NB4 (cell line): ENCODE results near the gene ANGEL1.

Experiments
- DNase-seq: peaks from one replicate; pipeline ENCODE4 v3.0.0; 2010; ENCODE audit warnings: low read depth
- H3K4me3 ChIP-seq: one replicate; pipeline ENCODE4 v1.5.1; 2011; ENCODE audit warnings: mild to moderate bottlenecking, low read depth, low read length, moderate library complexity
- MYC ChIP-seq: IDR thresholded peaks from 2 replicates; pipeline ENCODE4 v1.6.1; 2011; ENCODE audit warnings: low read depth, low read length
- POLR2A ChIP-seq: IDR thresholded peaks from 2 replicates; pipeline ENCODE4 v1.6.1; 2011; ENCODE audit warnings: mild to moderate bottlenecking; ENCODE audit not compliant: insufficient read length; ENCODE audit errors: extremely low read depth
- TF ChIP-seq, protein P1 (sequence below): IDR thresholded peaks from one replicate; pipeline ENCODE4 v1.5.1; 2012; ENCODE audit warnings: low read depth, low read length
- TF ChIP-seq, protein P2 (sequence below): IDR thresholded peaks from 2 replicates; pipeline ENCODE4 v1.6.1; 2011; ENCODE audit warnings: low read depth, low read length

The ANGEL1 gene

DNA sequence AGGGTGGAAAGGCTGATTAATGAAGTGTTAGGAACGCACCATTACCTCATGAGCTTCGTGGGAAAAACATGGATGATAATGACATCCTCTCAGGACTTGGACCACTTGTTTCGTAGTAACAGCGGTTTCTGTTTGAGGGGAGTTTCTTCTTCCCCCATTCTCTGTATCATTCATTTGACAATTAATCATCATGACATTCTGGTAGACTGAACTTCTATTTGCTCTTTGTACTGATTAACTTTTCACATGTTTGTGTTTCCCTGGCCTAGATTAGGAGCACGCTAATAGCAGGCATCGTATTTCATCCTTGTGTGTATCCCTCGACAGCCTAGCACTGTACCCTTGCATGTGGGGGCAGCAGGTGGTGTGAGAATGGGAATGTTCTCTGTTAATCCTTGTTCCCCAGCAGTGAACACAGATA lies 21.6 kb upstream of the ANGEL1 start:
- TF ChIP-seq, protein P1, sequence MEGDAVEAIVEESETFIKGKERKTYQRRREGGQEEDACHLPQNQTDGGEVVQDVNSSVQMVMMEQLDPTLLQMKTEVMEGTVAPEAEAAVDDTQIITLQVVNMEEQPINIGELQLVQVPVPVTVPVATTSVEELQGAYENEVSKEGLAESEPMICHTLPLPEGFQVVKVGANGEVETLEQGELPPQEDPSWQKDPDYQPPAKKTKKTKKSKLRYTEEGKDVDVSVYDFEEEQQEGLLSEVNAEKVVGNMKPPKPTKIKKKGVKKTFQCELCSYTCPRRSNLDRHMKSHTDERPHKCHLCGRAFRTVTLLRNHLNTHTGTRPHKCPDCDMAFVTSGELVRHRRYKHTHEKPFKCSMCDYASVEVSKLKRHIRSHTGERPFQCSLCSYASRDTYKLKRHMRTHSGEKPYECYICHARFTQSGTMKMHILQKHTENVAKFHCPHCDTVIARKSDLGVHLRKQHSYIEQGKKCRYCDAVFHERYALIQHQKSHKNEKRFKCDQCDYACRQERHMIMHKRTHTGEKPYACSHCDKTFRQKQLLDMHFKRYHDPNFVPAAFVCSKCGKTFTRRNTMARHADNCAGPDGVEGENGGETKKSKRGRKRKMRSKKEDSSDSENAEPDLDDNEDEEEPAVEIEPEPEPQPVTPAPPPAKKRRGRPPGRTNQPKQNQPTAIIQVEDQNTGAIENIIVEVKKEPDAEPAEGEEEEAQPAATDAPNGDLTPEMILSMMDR = no peak
- TF ChIP-seq, protein P2, sequence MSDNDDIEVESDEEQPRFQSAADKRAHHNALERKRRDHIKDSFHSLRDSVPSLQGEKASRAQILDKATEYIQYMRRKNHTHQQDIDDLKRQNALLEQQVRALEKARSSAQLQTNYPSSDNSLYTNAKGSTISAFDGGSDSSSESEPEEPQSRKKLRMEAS = no peak
- TF ChIP-seq MYC = no peak
- H3K4me3 ChIP-seq = no peak overlapping the region
- DNase-seq = no peak

DNA sequence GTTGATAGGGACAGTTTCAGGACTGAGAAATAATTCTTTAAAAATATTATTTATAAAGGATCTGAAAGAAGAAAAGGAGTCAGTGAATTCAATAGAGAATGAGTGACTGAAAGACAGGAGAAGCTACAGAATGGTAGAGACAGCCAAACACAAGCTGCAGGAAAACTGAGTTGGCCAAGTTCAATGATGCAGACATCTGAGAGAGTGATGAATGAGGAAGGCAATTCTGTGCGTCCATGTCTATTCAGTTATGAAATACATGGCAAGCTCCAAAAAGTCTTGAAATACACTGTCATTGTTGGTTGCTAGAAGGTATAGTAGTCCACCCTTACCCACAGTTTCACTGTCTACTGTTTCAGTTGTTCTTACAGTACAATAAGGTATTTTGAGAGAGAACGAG lies 20.3 kb upstream of the ANGEL1 start:
- TF ChIP-seq POLR2A (no peak), MYC (no peak)
- TF ChIP-seq, protein P1 = no peak
- TF ChIP-seq, protein P2 = no peak
- DNase-seq = no peak
- H3K4me3 ChIP-seq = no peak overlapping the region

DNA sequence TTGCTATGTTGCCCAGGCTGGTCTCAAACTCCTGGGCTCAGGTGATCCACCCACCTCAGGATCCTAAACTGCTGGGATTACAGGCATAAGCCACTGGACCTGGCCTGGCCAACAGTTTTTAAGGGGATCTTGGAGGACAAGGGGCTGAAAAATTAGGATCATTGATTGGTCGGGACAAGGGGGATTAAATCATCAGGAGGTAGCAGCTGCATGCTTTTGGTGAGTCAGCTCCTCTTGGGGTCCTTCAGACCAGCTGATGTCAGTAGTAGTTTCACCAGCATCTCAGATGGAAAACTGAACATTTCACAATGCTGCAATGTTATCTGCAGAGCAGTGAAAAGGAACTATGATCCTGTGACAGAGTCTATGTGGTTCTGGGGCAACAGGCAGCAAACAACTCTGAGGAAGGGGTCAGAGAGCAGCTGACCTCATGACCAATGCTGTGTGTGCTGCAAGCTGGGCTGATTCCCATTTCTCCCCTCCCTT lies 19.9 kb upstream of the ANGEL1 start:
- TF ChIP-seq, protein P2 = no peak
- TF ChIP-seq POLR2A (no peak), MYC (no peak)
- TF ChIP-seq, protein P1 = no peak
- DNase-seq = peak; percentile 15

DNA sequence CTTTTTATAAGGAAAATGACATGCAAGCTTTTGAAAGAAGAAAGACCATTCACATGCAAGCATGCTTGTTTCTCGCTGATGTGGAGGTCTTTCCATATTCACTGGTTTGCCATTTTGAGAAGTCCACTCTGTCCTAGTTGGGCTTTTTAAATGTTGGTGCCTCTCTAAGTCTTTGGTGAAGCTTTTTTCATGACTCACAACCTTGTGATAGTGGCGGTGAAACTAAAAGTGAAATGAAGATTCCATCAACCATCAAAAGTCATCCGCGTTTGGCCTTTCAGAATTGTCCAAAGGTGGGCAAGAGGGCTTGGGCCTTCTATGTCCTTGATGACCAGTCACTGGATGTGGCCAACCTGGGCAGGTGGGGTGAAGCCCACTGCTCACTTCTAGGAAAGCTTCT lies 17.9 kb upstream of the ANGEL1 start:
- no peak for TF ChIP-seq POLR2A
- TF ChIP-seq, protein P2 = no peak
- TF ChIP-seq MYC = no peak
- TF ChIP-seq, protein P1 = no peak
- no peak overlapping the region for H3K4me3 ChIP-seq
- no peak for DNase-seq

More for the DNA sequence above, 19.9 kb upstream of the ANGEL1 start:
- no peak overlapping the region for H3K4me3 ChIP-seq

DNA sequence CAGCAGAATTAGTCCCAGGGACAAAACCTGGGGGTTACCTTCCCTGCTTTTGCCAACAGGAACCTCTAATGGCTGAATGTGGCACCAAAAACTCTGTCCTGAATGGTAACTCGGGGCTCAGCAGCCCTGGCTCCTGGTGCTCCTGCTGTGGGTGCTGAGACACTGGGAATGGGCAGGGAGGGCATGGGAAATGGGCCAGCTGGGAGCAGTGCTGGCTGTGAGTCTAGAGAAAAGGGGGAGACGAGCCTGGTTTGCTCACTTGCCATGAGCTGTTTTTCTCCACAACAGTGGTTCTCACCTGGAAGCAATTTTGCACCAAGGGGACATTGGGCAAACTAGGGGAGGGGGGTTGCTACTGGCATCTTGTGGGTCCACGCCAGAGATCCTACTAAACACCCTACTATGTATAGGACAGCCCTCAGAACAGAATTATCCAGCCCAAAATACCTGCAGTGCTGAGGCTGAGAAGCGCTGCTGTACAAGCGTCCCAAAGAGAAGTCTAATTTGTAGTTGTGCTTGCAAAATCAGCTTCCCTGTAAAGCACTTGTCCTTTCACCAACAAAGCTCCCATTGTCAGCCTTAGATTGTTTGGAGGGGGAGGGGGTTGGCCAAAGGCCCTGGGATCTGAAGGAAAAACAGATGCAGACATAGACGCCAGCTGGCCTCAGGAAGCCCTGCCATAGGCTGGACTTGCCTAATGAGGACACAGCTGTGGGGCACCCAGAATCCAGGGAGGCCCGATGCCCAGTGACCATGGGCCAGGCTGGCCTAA lies 17.2 kb upstream of the ANGEL1 start:
- DNase-seq = no peak
- TF ChIP-seq MYC = no peak
- TF ChIP-seq, protein P1 = no peak
- no peak for TF ChIP-seq POLR2A
- TF ChIP-seq, protein P2 = no peak
- no peak overlapping the region for H3K4me3 ChIP-seq
